Naive thymus-derived CD8-positive, alpha-beta T cell (primary cell): ENCODE results near the gene FAR1. TPM values are rescaled to one million over a fixed set of nuclear protein-coding genes. Genes with fewer than 3 reads are reported as not detected.
"Not testable (repeated sequence)": the region's sequence is repeated elsewhere in the genome, so short reads cannot be mapped to it uniquely, and the experiment has no call there.

ENCODE experiments used
- ATAC-seq, 2 donors: fragments of 150-1000 bp; cut with Tn5 transposase in 1 of 2; sonication (Bioruptor Pico), chemical (Tn5 transposase) in 1 of 2; 1 replicate in 1 of 2; 2 replicates in 1 of 2; pipeline ENCODE4 v1.10.0; 2021; ENCODE audit warnings: mild to moderate bottlenecking in 2 of 2, moderate library complexity in 2 of 2
- POLR2A ChIA-PET: fragments of 350-600 bp; sonication (Branson Sonifier 250); formaldehyde crosslinking; loops from one replicate; lab custom pipeline; 2021; ENCODE audit warnings: antibody characterized with exemption; lab: Charles Lee
- DNase-seq, 10 donors: peaks; one replicate each; pipeline versions ENCODE4 v3.0.0 to v3.0.0-alpha.2; 2020 to 2022
- H3K27ac Mint-ChIP-seq, 10 donors: one replicate each; pipeline ENCODE4 v1.8.0; 2020 to 2022; ENCODE audit warnings: mild to moderate bottlenecking in 10 of 10, mixed read lengths in 10 of 10, moderate library complexity in 4 of 10, inconsistent platforms in 1 of 10
- H3K27me3 Mint-ChIP-seq, 5 donors: one replicate each; pipeline ENCODE4 v1.8.0; 2021 to 2022; ENCODE audit warnings: mixed read lengths in 5 of 5
- H3K36me3 Mint-ChIP-seq, 3 donors: one replicate each; pipeline ENCODE4 v1.8.0; 2020 to 2022; ENCODE audit warnings: mixed read lengths in 3 of 3, mild to moderate bottlenecking in 2 of 3, inconsistent platforms in 1 of 3
- H3K4me1 Mint-ChIP-seq, 4 donors: one replicate each; pipeline ENCODE4 v1.8.0; 2021 to 2022; ENCODE audit warnings: mixed read lengths in 4 of 4
- H3K4me3 Mint-ChIP-seq, 10 donors: one replicate each; pipeline ENCODE4 v1.8.0; 2020 to 2022; ENCODE audit warnings: mild to moderate bottlenecking in 10 of 10, mixed read lengths in 10 of 10, moderate library complexity in 6 of 10, inconsistent platforms in 1 of 10
- H3K9me3 Mint-ChIP-seq, 9 donors: one replicate each; pipeline ENCODE4 v1.8.0; 2020 to 2022; ENCODE audit warnings: mixed read lengths in 9 of 9, mild to moderate bottlenecking in 3 of 9, inconsistent platforms in 1 of 9, moderate library complexity in 1 of 9
- polyA plus RNA-seq, 3 donors: library from polyadenylated mRNA; unstranded; fragments of 300-500 nt; fragmentation: Illumina TruSeq; gene quantifications; one replicate each; pipeline ENCODE4 v1.2.3, GENCODE V29; 2021
- total RNA-seq, 8 experiments: library from RNA in 2 of 8; stranded (reverse) in 2 of 8; gene quantifications; one replicate each; pipeline ENCODE4 v1.2.3 and lab custom pipeline; 2021 to 2026

Gene FAR1, protein sequence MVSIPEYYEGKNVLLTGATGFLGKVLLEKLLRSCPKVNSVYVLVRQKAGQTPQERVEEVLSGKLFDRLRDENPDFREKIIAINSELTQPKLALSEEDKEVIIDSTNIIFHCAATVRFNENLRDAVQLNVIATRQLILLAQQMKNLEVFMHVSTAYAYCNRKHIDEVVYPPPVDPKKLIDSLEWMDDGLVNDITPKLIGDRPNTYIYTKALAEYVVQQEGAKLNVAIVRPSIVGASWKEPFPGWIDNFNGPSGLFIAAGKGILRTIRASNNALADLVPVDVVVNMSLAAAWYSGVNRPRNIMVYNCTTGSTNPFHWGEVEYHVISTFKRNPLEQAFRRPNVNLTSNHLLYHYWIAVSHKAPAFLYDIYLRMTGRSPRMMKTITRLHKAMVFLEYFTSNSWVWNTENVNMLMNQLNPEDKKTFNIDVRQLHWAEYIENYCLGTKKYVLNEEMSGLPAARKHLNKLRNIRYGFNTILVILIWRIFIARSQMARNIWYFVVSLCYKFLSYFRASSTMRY
- total RNA-seq (10 to 100 TPM; 33.6 to 38.1 TPM), polyA plus RNA-seq (10 to 100 TPM in 1 of 3 donors, 1 to 10 TPM in 2; 6.0 to 12.8 (median 7.8) TPM), total RNA-seq (lab: John Stamatoyannopoulos, UW) (30.2 to 90.0 (median 62.9) reads per million in 6 experiments)

DNA sequence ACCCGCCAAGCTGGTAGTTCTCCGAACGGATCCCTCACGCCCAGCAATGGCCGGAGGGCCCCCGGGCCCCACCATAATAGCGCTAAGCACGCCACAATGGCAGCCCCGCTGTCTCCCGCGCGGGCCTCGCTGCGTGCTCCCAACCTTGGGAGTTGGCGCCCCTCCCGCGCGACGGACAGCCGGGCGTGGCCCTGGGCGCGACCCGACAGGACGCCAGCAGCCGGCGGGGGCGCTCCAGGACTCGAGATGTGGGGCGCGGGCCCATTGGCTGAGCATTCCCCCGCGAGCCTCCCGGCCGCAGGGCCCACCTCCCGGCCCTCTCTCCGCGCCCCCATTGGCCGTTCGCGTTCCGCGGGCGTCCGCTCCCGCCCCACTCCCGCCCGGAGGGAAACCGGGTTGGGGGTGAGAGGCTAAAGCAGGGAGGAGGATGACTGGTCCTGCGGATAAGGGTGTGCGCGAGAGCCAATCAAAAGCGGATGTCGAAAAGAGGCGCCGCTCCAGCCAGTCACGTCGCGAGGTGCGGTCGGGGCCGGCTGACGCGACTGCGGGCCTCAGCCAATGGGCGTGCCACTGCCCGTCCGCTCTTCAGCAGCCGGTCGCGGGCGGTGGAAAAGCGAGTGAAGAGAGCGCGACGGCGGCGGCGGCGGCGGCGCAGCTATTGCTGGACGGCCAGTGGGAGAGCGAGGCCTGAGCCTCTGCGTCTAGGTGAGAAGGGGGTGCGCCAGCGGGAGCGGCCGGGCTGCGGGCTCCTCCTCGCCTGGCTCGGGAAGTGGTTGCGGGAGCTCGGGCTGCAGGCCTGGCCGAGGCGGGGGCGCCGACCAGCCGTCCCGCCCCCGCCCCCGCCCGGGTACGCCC lies at the start of gene FAR1:
Gene FAR1 (plus strand): TSS at position 567 of the 855 bp plus-strand sequence. CDS start 26,098 bp downstream, outside the sequence.
- no peaks in the 10 kb centered on the region for H3K9me3 Mint-ChIP-seq
- H3K4me3 Mint-ChIP-seq: peak within 1 kb of the TSS; percentile 96 to 100 (median 98)
- DNase-seq (peak; percentile 92 to 98 (median 96)), ATAC-seq (peak; percentile 88 to 89)
- peak within 1 kb of the TSS; percentile 89 to 99 (median 96) for H3K27ac Mint-ChIP-seq
- peaks cover 4 to 12% (median 11%) of the 10 kb centered on the region in 5 donors for H3K27me3 Mint-ChIP-seq
- POLR2A ChIA-PET: interaction anchor here (1.7 kb wide), 1 partner anchor 205 kb away, joined by 8 read pairs; the partner anchor contains the start of gene BTBD10
- peaks cover 26 to 52% (median 48%) of the 10 kb centered on the region in 4 donors for H3K4me1 Mint-ChIP-seq
- peaks cover 0 to 5% (median 2%) of the 10 kb centered on the region in 3 donors for H3K36me3 Mint-ChIP-seq

DNA sequence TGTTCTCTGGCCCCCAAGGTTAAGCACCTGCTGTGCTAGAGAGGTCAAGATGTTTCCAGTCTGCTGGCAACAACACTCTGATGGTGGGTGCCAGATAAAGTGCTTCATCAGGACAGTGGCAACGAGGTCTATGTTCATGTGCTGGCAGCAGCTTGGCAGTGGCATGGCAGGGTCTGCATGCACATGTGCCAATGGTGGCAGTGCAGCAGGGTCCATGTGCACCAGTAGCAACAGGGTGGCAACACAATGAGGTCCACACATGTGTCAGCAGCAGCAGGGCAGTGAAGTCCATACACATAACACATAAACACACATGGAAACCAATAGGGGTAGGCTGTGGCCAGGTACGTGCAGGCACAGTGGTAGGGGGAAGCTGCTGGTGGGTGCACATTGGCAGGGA lies 48.4 kb upstream of the FAR1 start:
- no peak for DNase-seq
- H3K4me3 Mint-ChIP-seq: no peak overlapping the region
- no peaks in the 10 kb centered on the region for H3K4me1 Mint-ChIP-seq

DNA sequence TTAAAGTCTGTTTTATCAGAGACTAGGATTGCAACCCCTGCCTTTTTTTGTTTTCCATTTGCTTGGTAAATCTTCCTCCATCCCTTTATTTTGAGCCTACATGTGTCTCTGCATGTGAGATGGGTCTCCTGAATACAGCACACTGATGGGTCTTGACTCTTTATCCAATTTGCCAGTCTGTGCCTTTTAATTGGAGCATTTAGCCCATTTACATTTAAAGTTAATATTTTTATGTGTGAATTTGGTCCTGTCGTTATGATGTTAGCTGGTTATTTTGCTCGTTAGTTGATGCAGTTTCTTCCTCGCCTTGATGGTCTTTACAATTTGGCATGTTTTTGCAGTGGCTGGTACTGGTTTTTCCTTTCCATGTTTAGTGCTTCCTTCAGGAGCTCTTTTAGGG lies 41.6 kb upstream of the FAR1 start:
- ATAC-seq: not testable (repeated sequence)

More for the DNA sequence above, 48.4 kb upstream of the FAR1 start:
- peaks cover 13 to 55% (median 38%) of the 10 kb centered on the region in 9 donors for H3K9me3 Mint-ChIP-seq
- peaks cover 3 to 10% (median 4%) of the 10 kb centered on the region in 5 donors for H3K27me3 Mint-ChIP-seq
- POLR2A ChIA-PET: no interaction called here
- no peak overlapping the region for H3K27ac Mint-ChIP-seq
- H3K36me3 Mint-ChIP-seq: peaks cover 0 to 29% (median 2%) of the 10 kb centered on the region in 3 donors
- no peak for ATAC-seq

DNA sequence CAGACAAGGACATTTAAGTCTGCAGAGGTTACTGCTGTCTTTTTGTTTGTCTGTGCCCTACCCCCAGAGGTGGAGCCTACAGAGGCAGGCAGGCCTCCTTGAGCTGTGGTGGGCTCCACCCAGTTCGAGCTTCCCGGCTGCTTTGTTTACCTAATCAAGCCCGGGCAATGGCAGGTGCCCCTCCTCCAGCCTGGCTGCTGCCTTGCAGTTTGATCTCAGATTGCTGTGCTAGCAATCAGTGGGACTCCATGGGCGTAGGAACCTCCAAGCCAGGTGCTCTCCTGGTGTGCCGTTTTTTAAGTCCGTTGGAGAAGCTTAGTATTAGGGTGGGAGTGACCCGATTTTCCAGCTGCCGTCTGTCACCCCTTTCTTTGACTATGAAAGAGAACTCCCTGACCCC lies 39.8 kb upstream of the FAR1 start:
- H3K27ac Mint-ChIP-seq, ATAC-seq, DNase-seq, POLR2A ChIA-PET, H3K4me3 Mint-ChIP-seq, H3K4me1 Mint-ChIP-seq: not testable (repeated sequence)
- H3K9me3 Mint-ChIP-seq: peaks cover 0 to 24% (median 10%) of the 10 kb centered on the region in 9 donors
- H3K36me3 Mint-ChIP-seq: peaks cover 0 to 11% (median 6%) of the 10 kb centered on the region in 3 donors
- peaks cover 5 to 18% (median 15%) of the 10 kb centered on the region in 5 donors for H3K27me3 Mint-ChIP-seq

More for the DNA sequence above, 41.6 kb upstream of the FAR1 start:
- POLR2A ChIA-PET, DNase-seq, H3K4me1 Mint-ChIP-seq, H3K27ac Mint-ChIP-seq, H3K4me3 Mint-ChIP-seq, H3K36me3 Mint-ChIP-seq: not testable (repeated sequence)
- Mint-ChIP-seq H3K9me3 (peaks cover 0 to 24% (median 10%) of the 10 kb centered on the region in 9 donors), H3K27me3 (peaks cover 3 to 11% (median 8%) of the 10 kb centered on the region in 5 donors)

DNA sequence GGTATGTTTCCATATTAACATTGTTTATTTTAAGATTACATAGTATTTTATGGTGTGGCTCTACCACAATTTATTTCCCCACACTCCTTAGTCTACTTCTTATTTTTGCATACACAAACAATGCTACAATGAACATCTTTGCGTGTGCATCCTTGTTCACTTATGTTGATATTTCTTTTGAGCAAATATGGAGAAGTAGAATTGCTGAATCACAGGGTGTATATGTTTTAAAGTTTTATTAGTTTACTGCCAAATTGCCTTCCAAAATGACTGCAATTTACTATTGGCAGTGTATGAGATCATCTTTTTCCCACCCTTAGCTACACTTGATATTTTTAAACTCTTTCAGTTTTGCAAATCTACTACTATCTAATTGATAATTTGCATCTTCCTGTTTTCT lies 38.7 kb upstream of the FAR1 start:
- H3K4me3 Mint-ChIP-seq: no peak overlapping the region
- peaks cover 0 to 24% (median 10%) of the 10 kb centered on the region in 9 donors for H3K9me3 Mint-ChIP-seq
- POLR2A ChIA-PET: no interaction called here
- peaks cover 0 to 11% (median 6%) of the 10 kb centered on the region in 3 donors for H3K36me3 Mint-ChIP-seq
- DNase-seq (no peak), ATAC-seq (no peak)
- no peak overlapping the region for H3K27ac Mint-ChIP-seq
- H3K27me3 Mint-ChIP-seq: peaks cover 5 to 19% (median 15%) of the 10 kb centered on the region in 5 donors
- no peaks in the 10 kb centered on the region for H3K4me1 Mint-ChIP-seq

DNA sequence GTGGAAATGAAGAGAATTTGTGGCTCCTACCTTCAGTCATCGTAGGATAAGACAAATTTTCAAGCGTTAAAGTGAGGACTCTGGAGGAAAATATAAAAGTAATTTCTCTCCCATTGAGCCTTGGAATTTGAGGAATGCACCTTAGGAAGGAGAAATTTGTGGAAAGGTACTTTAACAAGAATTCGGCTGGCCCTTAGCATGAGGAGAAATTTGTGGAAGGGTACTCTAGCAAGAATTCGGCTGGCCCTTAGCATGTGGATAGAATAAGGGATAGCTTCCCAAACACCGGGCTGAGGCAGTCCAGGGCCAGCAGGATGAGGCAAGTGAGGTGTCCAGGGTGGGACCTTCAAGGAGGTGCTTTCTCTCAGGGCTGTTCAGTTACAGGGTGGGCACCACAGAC lies 33.2 kb upstream of the FAR1 start:
- H3K36me3 Mint-ChIP-seq: peaks cover 0 to 20% (median 7%) of the 10 kb centered on the region in 3 donors
- POLR2A ChIA-PET: no interaction called here

DNA sequence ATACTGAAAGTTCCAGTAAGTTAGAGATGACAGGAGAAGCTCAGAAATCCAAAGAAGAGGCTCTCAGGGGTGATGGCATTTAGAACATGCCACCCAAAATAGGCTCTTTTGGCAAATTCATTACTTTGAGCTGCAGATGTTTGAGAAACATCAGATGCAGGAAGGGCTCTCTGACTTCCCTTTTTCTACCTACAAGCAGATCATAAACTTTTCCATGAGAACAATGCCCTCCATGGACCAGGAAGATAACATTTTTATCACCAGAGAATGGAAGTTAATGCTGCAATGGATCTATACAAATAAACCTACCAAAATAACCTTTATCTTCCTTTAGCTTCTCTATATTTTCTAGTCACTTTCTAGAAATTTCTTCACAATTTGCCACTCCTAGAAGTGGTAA lies 32.7 kb upstream of the FAR1 start:
- no peaks in the 10 kb centered on the region for H3K4me1 Mint-ChIP-seq
- peaks cover 0 to 18% (median 5%) of the 10 kb centered on the region in 9 donors for H3K9me3 Mint-ChIP-seq
- POLR2A ChIA-PET: no interaction called here
- H3K27ac Mint-ChIP-seq: no peak overlapping the region
- DNase-seq: no peak
- H3K36me3 Mint-ChIP-seq: peaks cover 0 to 20% (median 5%) of the 10 kb centered on the region in 3 donors
- H3K27me3 Mint-ChIP-seq: peaks cover 3 to 31% (median 14%) of the 10 kb centered on the region in 5 donors
- no peak overlapping the region for H3K4me3 Mint-ChIP-seq
- ATAC-seq: no peak

More for the DNA sequence above, 33.2 kb upstream of the FAR1 start:
- Mint-ChIP-seq H3K27ac (no peak overlapping the region), H3K27me3 (peaks cover 3 to 25% (median 14%) of the 10 kb centered on the region in 5 donors), H3K4me1 (no peaks in the 10 kb centered on the region), H3K9me3 (peaks cover 0 to 13% (median 6%) of the 10 kb centered on the region in 9 donors), H3K4me3 (no peak overlapping the region)
- ATAC-seq (no peak), DNase-seq (no peak)

DNA sequence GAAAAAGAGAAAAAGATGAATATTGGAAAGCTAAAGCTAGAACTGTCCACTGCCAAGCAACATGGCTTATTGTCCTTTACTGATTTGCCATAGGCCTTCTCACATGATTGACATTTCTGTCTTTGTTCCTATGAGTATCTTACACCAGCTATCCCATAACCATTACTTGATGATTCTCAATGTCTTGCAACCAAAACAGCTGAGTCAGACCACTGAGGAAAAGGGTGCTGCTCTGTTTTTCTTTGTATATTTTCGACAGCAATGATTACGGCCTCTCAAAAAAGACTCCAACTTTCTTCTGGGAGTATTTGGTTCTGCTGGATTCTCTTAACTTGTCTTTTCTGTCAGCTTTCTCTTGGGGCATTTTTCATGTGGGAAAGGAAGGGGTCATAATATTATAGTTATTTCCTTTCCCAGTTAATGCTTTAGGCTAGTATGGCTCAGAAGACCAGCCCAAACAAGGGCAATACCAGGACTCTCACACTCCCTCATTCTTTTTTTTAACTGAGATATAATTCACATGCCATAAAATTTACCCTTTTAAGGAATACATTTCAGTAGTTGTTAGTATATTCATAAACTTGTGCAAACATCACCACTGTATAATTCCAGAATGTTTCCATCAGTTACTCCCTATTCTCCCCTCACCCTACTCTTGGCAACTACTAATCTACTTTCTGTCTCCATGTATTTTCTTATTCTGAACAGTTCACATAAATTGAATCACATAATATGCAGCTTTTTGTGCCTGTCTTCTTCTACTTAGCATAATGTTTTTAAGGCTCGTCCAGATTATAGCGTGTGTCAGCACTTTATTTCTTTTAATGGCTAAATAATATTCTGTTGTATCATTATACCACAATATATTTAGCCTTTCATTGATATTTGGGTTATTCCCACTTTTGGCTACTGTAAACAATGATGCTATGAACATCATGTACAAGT lies 31.1 kb upstream of the FAR1 start:
- Mint-ChIP-seq H3K4me3 (no peak overlapping the region), H3K27ac (no peak overlapping the region), H3K36me3 (peaks cover 0 to 13% (median 5%) of the 10 kb centered on the region in 3 donors), H3K27me3 (peaks cover 7 to 37% (median 14%) of the 10 kb centered on the region in 5 donors), H3K9me3 (peaks cover 0 to 22% (median 5%) of the 10 kb centered on the region in 9 donors), H3K4me1 (no peaks in the 10 kb centered on the region)
- DNase-seq: no peak
- no peak for ATAC-seq
- POLR2A ChIA-PET: no interaction called here

DNA sequence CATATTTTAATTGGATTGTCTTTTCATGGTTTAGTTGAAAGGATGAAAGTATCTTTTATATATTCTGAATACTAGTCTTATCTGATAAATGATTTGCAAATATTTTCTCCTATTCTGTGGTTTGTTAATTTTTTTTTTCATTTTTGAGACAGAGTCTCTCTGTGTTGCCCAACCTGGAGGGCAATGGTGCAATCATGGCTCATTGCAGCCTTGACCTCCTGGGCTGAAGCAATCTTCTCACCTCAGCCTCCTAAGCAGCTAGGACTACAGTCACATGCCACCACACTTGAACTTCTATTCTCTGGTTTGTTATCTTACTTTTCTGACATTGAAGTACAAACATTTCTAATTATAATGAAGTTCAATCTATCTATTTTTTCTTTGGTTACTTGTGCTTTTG lies 30.0 kb upstream of the FAR1 start:
- ATAC-seq (no peak), DNase-seq (no peak)
- peaks cover 0 to 13% (median 5%) of the 10 kb centered on the region in 3 donors for H3K36me3 Mint-ChIP-seq
- no peak overlapping the region for H3K4me3 Mint-ChIP-seq
- H3K27ac Mint-ChIP-seq: no peak overlapping the region
- peaks cover 0 to 22% (median 4%) of the 10 kb centered on the region in 9 donors for H3K9me3 Mint-ChIP-seq
- H3K4me1 Mint-ChIP-seq: no peaks in the 10 kb centered on the region
- peaks cover 3 to 28% (median 11%) of the 10 kb centered on the region in 5 donors for H3K27me3 Mint-ChIP-seq
- POLR2A ChIA-PET: no interaction called here

DNA sequence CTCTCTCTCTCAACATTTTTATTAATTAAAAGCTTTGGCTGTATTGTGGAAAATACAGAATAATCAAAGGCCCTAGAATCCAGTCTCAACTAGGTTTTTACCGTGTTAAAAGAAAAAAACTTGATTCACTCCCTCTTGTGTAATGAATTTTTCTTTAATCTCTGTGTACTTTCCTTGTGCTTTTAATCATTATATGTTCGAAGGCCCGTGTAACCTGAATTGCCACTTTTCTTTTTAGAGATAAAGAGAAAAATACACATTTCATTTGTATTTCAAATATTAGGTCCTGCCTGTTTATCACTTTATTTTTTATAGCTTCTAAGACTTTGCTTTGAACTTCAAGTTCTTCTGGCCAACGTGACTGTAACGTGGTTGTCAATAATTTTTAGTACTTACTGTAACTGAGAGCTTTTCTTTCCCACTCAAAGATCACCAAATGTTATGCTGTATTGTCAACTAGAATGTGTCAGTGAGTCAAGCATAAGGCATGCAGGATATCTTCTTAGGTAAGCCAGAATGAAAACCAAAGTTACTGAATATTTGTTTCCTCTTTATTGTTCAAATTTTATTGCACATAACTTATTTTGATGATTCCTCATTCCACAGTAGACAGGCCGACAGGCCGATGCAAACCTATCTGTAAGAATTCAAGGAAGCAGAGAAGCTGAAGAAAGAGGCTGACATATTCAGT lies 23.3 kb upstream of the FAR1 start:
- ATAC-seq (no peak), DNase-seq (no peak)
- POLR2A ChIA-PET: no interaction called here
- Mint-ChIP-seq H3K4me1 (no peaks in the 10 kb centered on the region), H3K36me3 (peaks cover 0 to 2% (median under 1%) of the 10 kb centered on the region in 3 donors), H3K9me3 (peaks cover 0 to 10% (median 0%) of the 10 kb centered on the region in 9 donors), H3K27ac (no peak overlapping the region), H3K27me3 (peaks cover 2 to 22% (median 11%) of the 10 kb centered on the region in 5 donors), H3K4me3 (no peak overlapping the region)

DNA sequence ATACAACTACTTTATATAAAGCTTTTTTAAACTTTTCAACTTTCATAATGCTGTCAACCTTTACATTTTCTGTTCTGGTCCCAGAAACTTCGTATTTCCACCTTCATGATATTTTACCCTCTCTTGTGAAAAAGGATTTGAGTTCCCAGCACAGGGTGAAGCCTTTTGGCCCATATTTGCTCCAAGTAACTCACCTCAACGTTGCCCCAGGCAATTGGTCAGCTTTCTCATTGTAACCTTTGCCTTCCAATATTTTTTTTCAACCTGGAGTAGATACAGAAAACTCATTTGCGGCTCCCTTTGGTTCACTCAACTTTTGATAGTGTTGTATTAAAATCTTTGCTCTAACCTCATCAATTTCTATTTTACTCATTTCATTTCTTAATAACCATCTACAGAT lies 21.1 kb upstream of the FAR1 start:
- Mint-ChIP-seq H3K9me3 (peaks cover 0 to 4% (median under 1%) of the 10 kb centered on the region in 9 donors), H3K27ac (no peak overlapping the region), H3K4me3 (no peak overlapping the region), H3K27me3 (peaks cover 7 to 21% (median 17%) of the 10 kb centered on the region in 5 donors), H3K36me3 (peaks cover 0 to 5% (median 2%) of the 10 kb centered on the region in 3 donors), H3K4me1 (no peaks in the 10 kb centered on the region)
- POLR2A ChIA-PET: no interaction called here
- DNase-seq: no peak
- ATAC-seq: no peak
